HG02870 (cell line): ENCODE data around the gene ACO2.
"Not testable (repeated sequence)": the region's sequence is repeated elsewhere in the genome, so short reads cannot be mapped to it uniquely, and the experiment has no call there.

Experiments
- ATAC-seq: cut with Tn5 transposase; IDR thresholded peaks from one replicate; pipeline ENCODE4 v1.9.1; 2021; ENCODE audit warnings: mild to moderate bottlenecking, moderate library complexity; ENCODE audit not compliant: unreplicated experiment

The ACO2 gene

DNA sequence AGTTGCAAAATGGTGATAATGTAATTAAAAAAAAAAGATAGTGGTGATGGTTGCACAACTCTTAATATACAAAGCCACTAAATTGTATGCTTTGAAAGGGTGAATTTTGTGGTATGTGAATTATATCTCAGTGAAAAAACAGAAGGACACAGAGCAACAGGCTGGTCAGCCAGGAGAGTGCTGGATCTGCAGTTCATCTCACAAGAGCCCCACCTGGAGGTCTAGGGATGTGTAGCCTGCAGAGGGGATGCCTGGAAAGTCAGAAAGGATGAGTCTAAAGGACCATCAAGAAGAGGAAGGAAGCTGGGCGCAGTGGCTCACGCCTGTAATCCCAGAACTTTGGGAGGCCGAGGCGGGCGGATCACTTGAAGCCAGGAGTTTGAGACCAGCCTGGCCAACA, 66.3 kb downstream of the ACO2 start:
- no peak for ATAC-seq

DNA sequence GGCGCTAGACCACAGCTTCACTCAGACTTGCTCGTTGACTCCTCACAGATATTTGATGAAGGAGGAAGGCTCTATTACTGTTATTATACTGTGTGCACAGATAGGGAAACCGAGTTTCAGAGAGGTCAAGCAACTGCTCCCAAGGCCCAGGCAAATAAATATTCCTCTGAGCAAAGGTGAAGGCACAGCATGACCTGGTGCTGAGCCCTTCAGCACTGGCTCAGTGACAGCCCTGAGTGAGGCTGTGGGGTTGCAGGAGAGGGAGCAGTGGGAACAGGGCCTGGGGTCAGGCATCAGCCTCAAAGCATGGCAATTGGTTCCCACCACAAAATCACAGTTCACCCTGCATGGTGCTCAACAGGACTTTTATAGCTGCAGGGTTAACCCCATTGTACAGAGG, 68.3 kb downstream of the ACO2 start:
- ATAC-seq, result no peak

DNA sequence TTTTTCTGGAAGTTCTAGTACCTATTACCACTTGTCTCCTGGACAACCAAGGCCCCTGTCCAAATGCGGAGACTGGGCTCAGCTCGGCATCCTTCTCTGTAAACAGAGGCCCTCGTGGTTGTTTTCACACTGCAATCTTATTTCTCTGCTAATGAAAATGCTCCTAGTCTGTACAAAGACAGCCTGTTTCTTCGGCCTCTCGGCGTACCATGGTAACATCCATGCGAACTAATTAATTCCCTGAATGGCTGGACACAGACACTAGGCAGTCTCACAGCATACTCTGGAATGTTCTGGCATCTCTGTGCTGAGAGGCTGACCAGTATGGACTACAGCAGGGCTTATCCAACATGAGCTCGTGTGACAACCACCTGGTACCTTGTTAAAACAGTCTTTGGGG, 69.7 kb downstream of the ACO2 start:
- no peak for ATAC-seq

DNA sequence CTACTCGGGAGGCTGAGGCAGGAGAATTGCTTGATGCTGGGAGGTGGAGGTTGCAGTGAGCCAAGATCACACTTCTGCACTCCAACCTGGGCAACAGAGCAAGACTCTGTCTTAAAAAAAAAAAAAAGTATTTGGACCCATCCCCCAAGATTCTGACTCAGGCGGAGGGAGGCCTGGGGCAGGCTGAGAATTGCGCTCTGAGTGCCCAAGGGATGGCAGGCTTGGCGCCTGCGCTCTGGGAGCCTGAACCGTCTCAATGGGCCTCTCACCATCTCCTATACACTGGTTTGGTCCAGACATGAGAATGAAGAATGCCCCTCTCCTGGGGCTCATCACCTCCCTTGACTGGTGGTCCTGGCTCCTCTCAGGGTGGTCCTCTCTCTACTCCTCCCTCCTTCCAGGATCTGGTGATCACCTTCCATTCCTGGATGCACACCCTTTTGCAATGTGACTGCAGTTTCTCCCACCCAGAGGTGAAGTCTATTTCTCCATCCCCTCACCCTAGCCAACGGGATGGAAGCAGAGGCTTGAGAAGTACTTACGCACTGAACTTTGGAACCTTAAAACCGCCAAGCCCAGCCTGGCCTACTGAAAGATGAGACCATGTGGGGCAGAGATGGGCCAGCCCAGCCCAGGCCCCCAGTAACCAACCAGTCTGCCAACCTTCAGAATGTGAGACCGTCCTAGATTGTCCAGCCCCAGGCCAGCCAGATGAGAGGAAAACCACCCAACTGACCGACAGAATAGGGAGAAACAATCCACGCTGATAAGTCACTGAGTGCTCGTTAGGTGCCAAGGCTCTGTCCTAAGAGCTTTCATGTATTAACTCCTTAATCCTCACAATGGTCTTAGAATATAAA, 70.5 kb downstream of the ACO2 start:
- no peak for ATAC-seq

DNA sequence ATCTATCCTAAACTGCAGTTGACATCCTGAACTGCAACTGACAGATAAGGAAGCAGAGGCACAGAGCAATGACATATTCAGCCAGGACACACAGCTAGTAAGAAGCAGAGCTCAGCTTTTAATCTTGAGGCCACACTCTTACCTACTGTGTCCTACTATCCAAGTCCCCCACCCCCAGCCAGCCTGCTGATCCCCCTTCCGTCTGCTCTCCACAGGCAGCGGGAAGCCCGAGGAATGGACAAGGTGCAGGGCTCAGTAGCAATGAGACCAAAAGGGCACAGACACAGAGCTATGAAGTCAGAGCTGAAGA, 71.0 kb downstream of the ACO2 start:
- ATAC-seq, result no peak

DNA sequence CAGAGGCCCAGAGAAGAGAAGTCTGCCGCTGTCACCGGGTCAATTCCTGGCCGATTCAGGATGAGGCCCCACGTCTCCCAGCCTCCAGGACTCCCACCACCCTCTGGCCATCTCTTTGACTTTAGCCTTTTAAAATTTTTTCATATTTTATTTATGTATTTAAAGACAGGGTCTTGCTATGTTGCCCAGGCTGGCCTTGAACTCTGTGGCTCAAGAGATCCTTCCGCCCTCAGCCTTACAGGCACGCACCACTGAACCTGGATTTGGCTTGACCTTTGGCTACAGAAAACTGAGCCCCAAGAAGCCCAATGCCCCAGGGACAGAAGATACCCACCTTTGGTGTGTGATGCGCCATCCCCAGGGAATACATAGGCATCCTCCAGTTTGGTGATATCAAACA, 71.4 kb downstream of the ACO2 start:
- no peak for ATAC-seq

DNA sequence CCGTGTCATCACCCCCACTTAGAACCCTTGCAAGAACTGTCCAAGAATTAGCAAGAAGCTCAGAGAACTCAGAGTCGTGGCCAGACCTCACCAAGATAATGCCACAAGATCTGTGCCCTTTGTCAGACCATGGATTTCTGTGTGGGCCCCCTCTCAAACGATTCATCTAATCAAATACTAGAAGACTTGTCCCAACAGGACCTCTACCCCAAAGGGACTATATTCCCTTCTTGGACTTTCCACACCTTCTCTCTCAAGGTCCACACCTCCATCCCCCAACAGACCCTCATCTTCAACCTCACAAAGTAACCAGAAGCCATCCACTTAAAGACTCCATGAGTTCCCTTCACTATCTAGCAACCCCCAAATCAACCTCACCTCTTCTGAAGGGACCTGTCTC, 72.6 kb downstream of the ACO2 start:
- ATAC-seq, result no peak

DNA sequence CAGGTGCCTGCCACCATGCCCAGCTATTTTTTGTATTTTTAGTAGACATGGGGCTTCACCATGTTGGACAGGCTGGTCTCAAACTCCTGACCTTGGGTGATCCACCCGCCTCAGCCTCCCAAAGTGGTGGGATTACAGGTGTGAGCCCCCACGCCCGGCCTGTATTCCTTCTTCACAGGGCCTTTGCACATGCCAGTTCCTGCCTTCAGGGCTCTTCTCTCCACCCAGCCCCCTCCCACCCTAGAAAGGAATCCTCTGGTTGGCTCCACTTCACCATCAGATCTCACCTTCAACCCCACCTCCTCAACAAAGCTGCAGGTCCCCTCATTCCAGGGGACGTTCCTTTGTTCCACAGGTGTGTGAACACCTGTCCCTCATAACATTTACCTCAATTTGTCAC, 73.3 kb downstream of the ACO2 start:
- no peak for ATAC-seq

DNA sequence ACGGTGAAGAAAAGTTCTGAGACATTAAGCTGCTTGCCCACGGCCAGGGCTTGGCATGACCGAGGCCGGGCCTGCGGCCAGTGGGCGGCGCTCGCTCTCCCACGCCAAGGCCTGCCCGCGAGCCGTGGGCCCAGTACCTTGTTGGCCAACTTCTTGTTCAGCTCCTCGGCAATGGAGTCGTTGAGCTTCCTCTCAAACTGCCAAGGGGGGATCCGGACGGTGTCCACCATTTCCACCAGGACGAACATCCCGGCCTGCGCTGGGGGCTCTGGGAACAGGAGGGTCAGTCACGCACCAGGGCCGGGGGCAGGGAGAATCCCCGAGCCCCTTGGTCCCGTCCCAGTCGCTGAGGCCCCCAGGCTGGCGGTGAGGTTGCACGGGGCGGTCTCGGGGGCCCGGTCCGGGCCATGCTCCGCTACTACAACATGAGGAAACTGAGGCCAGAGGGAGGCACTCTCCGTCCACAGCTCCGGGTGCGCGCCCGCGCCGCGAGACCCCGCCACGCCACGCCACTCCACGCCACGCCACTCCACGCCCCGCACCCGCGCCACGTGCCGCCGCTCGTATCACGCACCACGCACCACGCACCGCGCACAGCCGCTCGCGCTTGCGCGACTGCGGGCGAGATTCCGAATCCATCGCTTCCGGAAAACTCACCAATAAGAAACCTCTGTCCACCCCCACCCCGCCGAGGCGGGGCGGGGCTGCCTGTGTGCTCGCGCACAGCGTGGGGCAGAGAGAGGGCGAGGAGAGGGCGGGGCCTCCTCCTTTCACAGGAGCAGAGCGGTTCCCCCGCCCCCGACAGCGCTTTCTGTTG, 75.1 kb downstream of the ACO2 start, which contains the start of gene POLR3H:
POLR3H (minus strand) TSS at position 617 of the 817 bp plus-strand sequence; CDS start at position 248, 369 bp downstream.
- peak; percentile 87 for ATAC-seq

DNA sequence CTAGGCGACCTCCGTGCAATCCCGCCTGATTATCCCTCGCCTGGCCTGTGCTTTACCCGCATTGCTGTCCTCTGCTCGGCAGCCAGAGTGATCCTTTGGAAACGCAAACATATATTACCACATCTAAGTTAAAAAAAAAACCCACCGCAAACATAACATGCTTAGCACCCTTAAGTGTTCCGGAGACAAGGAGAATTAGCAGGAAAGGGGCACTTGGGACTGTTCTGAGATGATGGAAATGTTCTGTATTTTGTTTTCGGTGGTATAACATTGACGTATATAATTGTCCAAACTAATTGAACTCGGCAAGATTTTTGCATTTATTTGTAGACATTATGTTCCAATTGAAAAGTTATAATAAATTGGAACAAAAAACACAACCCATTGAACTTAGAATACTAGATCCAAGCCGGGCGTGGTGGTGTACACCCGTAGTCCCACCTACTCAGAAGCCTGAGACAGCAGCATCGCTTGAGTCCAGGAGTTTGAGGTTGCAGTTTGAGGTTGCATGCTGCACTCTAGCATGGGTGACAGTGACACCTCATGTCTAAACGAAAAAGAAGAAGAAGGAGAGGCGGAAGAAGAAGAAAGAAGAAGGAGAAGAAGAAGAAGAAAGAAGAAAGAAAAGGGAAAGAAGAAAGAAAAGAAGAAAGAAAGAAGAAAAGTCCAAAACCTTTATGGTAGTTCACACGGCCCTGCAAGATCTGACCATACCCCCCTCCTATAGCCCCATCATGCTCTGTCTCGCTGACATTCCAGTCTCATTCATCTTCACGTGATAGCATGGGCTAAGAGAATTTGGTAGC, 76.0 kb downstream of the ACO2 start:
- no peak for ATAC-seq

DNA sequence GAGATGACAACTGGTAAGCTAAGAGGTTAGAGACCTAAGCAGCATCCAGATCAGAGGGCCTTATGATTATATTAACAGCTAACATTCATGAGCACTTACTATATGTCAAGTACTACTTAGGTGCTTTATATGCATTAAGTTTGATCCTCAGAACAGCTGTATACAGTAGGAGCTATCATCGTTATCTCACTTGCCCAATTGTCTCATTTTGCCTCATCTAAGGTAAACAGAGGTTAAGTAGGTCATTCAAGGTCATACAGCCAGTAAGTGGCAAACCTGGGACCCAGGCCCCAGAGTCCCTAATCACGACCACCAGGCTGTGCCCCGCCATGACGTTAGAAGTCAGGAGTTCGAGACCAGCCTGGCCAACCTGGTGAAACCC, 79.9 kb downstream of the ACO2 start:
- no peak for ATAC-seq

DNA sequence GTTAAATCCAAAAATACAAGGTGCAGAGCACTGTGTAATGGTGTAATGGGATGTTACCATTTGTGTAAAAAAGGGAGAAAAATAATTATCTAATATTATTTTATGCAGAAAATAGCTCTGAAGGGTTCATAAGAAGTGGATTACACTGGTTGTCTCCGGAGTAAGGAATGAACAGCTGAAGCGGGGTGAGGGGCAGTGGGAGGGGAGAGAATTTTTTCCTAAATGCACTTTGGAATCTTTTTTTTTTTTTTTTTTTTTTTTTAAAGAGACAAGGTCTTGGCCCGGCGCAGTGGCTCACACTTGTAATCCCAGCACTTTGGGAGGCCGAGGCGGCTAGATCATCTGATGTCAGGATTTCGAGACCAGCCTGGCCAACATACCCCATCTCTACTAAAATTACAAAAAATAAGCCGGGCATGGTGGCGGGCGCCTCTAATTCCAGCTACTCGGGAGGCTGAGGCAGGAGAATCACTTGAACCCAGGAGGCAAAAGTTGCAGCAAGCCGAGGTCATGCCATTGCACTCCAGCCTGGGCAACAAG, 82.1 kb downstream of the ACO2 start:
- ATAC-seq, result no peak

DNA sequence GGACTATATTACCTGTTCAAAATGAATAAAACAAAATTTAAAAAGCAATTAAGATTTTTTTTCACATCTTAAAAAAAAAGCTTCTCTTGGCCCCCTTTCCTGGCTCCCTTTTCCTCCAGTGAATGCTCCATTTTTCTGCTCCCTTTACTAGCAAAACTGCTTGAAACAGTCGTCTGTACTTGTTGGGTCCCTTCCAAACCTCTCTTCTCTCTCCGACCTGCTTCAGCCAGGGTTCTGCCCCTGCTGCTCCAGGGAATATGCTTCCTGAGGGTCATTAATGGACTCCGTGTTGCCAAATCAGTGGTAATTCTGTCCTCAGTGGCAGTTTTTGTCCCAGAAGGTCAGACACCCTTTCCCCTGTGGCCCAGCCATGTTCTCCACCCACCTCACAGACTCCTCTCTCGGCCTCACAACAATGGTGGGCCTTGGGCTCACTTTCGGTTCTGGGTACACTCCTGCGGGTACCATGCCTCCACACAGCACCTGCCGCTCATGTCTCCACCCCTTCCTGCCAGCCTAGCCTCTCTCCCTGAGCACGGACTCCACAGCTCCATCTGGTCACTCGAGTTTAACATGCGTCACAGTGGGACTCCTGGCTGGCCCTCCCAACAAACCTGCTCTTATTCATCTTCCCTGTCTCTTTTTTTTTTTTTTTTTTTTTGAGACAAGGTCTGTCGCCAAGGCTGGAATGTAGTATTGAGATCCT, 83.1 kb downstream of the ACO2 start:
- ATAC-seq, result no peak

DNA sequence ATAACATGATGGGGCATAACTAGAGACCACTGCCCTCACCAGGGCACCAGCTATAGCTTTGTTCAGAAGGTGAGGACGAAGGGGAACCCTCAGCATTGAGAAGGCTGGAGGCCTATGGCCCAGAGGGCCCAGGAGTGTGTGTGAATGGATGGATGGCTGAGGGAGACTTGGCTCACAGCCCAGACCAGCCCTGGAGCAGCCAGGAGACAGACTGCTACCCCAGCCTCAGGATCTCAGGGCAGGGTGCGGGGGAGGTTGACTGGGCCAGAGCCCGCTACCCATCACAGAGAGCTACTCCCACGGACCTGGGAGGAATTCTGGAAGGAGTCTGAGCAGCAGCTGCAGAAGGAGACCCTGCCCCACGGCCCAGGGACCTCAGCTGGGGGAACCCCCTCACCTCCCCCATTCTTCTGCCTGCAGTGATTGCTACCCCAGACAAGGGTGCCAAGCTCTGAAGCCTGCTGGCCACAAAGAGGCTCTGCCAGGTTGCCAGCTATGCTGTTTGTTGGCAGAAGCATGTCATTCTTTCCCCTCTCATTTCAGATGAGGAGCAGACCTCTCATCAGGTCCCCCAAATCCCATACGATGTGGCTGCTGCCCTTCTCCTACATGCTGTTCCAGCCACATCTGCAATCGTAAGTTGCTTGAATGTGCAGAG, 86.5 kb downstream of the ACO2 start:
- ATAC-seq, result no peak

DNA sequence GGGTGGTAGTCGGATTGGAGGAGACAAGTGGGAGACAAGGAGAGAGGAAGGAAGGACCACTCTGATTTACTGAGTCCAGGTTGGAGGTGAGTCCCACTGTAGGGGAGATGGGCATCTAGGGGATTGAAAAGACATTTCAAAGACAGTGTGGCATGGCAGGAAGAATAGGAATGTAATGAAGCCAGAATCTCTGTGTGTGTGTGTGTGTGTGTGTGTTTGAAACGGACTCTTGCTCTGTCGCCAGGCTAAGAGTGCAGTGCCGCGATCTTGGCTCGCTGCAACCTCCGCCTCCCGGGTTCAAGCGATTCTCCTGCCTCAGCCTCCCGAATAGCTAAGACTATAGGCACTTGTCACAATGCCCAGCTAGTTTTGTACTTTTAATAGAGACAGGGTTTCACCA, 87.6 kb downstream of the ACO2 start:
- no peak for ATAC-seq

DNA sequence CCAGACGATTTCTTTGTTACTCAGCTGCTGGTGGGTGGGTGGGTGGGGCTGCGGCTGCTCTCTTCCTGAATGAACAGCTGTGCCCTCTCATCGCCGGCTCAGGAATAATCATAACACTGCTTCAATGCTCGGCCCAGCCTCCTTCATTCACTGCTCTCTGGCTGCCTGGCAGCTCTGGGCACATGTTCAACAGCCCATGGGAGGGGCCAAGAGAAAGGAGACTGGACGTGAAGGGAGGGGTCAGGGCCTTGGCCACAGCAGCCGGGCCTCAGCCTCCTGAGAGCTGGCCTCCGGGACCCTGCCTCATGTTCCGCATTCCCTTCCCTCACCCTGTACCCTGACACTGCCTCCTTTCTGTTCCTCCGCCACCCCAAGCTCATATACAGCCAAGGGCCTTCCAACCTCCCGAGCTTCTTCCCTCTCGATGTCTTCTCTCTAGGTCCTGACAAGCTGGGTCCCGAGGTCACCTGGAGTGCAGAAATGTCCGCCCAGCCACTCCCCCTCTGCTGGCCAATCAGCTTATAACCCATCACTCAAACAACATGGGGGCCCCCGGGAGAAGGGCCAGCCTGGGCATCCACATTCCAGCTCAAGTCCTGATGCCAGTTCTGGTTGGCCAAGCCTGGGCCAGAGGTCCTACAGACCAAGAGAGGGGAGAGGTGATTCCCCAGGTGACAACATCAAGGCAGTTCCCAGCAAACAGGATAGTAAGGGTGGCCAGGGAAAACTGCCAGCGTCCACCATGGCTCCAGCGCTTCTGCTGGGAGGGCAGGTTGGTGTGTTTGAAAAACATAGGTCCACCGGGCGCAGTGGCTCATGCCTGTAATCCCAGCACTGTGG, 88.7 kb downstream of the ACO2 start:
- no peak for ATAC-seq

DNA sequence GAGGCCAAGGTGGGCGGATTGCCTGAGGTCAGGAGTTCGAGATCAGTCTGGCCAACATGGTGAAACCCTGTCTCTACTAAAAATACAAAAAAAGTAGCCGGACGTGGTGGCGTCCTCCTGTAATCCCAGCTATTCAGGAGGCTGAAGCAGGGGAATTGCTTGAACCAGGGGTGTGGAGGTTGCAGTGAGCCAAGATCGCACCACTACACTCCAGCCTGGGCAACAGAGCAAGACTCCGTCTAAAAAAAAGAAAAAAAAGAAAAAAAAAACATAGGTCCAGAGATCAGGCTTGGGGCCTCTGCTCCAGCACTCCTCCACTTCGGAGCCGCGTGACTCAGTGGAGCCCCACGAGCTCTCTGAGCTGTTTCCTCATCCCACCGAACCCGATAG, 89.3 kb downstream of the ACO2 start:
- ATAC-seq, result not testable (repeated sequence)

DNA sequence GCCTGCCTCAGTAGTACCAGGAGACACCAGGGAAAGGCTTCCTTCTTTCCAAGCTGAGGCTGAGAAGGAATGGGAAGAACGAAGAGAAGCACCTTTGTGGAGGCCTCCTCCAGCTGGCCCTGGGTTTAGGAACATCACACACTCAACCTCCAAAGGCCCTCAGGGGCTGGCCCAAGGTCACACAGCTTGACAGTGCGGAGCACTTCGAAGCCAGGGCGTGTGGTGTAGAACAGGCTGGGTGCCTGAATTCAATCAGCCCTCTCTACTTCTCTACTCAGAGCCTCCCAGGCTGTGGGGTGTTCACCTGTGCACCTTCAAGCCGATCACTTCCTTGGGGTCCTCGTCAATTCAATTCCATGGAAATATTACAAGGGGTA, 91.2 kb downstream of the ACO2 start:
- no peak for ATAC-seq

DNA sequence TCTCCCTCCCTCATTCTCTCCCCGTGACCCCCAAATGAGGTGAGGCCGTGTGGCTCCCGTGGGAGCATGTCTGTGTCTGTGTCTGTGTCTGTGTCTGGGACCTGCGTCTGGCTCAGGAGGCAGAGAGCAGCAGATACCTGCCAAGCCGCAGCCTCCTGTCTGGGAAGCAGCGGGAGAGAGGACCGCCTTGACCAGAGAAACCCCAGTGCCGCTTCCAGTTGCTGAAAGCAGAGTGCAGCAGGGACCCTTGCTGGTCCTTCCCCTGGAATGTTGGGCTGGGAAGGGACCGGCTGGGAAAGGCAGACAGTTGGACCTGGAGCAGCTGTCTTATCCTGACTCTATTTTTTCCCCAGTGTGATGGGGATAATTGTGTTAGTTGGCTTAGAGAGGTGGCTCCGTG, 92.4 kb downstream of the ACO2 start:
- ATAC-seq, result no peak
